Stimulated activated CD8-positive, alpha-beta memory T cell treated with anti-CD3 and anti-CD28 coated beads, Interleukin-7, amount 100 ng/mL, for 4 hours (primary cell): ENCODE measurements around the gene RAP1GAP2.

ENCODE experiments used
- DNase-seq, 2 donors: peaks; one replicate each; pipeline ENCODE4 v3.0.0-alpha.2; 2020; ENCODE audit warnings: low read depth in 2 of 2

RAP1GAP2 gene

DNA sequence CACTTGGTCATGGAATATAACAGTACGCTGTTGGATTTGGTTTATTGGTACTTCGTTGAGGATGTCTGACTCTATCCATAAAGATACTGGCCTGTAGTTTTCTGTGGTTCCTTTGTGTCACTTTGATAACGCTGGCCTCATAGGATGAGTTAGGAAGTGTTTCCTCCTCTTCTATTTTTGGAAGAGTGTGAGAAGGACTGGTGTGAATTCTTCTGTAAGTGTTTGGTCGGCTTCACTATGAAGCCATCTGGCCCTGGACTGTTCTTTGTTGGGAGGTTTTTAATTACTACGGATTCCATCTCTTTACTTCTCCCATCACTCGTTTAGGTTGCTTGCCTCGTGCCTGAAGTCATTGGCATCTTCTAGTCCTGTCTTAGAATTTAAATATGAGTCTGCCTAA, 149.9 kb downstream of the RAP1GAP2 start:
- DNase-seq: no peak

DNA sequence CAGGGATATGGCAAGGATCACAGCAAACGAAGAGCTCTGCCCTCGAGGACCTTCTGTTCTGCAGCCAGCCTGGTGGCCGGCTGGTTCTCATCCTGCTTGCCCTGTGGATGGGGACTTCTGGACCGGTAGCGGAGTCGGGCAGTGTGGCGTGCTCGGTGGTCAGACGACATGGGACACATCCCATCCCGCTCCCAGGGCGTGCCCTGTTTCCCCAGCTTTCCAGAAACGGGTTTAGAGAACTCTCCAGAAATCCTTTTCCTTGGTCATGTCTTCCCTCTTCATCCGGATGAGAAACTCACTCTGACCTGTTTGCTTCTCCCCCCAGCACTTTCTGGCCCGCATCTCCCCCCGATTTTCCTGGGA, 151.3 kb downstream of the RAP1GAP2 start:
- DNase-seq: no peak

DNA sequence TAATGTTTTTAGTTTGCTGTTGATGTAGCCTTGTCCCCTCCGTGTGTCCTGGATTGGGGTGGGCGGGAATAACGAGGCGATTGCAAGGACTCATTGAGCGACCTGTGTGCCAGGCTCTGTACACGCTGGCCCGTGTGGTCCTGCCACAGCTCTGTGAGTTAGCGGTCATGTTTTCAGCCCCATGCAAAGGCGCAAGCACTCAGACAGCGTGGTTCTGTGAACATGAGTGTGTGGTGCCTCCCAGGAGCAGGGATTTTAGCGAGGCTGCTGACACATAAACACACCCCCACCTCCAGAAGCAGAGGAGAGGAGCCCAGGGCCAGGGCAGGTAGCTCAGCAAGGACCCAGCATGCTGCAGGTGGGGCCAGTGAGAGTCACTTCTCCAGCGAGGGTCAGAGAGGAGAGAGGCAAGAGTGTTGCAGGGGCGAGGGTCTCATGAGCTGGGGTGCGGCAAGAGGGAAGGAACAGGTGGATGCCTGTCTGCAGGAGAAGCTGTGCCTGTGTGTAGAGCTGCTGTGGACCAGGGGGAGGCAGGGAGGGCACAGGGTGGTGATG, 151.8 kb downstream of the RAP1GAP2 start:
- DNase-seq: no peak

DNA sequence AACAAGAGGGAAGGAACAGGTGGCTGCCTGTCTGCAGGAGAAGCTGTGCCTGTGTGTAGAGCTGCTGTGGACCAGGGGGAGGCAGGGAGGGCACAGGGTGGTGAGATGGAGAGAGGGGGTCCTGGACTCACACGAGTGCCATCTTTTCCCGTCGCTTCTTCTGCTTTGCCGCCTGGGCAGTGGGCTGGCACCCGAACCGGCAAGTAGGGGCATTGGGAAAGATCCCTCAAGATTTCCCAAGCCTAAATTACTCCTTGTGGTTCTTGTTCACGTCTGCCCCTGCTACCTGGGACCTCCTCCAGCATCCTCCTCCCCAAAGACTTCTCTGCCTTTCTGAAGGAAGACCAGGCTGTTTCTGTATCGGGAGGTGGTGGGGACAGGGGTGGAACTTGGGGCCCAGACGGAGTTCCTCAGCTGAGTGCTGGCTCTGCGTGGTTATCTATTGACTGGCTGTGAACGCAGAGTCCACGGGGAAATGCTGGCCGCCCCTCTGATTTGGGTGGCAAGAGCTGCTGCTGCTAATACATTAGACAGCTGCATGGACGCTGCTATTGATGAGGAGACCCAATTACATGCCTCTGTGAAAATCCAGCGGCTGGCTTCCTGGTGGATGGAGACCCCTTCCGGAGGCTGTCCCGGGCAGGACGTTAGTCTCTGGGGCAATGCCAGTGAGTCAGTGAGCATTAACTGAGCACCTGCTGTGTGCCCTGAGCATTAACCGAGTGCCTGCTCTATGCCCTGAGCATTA, 152.7 kb downstream of the RAP1GAP2 start:
- DNase-seq: no peak

DNA sequence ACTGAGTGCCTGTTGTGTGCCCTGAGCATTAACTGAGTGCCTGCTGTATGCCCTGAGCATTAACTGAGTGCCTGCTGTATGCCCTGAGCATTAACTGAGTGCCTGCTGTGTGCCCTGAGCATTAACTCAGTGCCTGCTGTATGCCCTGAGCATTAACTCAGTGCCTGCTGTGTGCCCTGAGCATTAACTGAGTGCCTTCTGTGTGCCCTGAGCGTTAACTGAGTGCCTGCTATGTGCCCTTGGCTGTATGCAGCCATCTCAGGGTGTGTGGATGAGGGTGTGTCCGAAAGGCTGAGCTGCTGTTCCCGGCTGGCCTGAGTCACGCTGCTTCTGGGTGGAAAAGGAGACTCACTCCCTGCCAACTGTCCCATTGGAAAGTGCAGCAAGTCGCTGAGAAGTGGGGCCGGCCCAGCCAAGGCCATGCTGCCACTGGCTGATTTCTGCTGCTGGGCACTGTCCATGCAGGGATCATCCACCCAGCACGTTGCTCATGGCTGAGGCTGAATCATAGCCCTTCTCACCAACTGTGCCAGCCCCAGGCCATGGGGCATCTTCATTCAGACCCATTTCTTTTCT, 153.3 kb downstream of the RAP1GAP2 start:
- DNase-seq: no peak

DNA sequence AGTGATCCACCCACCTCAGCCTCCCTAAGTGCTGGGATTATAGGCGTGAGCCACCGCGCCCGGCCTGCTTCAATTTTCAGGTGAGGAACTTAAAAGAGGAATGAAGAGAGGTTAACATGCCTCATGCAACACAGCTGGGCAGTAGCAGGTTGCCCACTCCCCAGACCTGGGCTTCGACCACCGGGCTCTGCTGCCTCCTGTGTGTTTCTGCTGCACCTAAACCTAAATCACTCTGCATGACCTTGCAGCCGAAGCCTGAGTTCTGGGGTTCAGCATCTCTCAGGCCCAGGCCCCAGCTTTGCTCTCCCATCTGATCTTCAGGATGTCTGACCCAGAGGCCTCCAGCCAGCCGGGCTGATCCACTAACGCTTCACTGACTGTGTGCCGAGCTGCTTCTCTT, 154.6 kb downstream of the RAP1GAP2 start:
- no peak for DNase-seq

DNA sequence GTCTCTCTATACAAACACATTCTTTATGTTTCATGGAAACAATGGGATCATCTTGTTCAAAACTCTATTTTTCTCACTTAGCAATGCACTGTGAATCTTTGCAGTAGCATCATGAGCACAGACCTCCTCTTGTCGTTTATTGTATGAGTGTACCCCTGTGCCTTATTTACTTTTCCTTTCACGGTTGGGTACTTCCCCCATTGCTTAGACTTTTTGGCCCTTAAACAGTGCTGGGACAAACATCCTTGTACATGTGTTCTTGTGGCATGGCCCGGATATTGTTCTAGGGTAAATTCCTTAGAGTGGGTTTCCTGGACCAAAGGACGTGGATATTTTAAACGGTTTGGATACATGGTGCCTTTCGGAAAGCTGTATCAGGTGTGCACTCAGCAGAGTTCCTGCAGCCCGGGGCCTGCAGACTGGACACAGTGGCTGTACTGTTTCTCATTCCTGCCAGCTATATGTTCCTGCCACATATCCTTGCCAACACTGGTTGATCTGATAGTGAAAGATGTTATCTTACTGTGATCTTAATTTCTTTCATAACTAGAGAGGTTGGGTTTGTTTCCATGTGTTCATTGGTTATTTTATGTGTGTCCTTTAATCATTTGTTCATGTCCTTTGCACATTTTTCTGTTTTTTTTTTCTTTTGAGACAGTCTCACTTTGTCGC, 156.1 kb downstream of the RAP1GAP2 start:
- no peak for DNase-seq

DNA sequence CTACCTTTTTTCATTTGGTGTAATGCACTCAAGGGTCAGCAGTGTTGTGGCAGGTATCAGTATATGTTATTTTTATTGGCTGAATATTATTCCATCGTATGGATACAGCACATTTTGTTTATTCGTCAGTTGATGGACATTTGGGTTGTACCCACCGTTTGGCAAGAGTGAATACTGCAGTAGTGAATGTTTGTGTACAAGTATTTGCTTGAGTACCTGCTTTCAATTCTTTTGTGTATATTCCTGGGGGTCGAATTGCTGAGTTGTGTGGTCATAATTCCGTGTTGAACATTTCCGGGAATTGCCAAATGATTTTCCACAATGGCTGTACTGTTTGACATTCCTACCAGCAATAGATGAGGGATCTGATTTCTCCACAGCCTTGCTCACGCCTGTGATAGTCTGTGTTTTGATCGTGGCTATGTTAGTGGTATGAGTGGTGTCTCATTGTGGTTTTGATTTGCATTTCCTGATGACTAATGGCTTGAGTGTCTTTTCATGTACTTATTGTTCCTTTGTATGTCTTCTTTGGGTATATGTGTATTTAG, 158.7 kb downstream of the RAP1GAP2 start:
- DNase-seq: no peak

DNA sequence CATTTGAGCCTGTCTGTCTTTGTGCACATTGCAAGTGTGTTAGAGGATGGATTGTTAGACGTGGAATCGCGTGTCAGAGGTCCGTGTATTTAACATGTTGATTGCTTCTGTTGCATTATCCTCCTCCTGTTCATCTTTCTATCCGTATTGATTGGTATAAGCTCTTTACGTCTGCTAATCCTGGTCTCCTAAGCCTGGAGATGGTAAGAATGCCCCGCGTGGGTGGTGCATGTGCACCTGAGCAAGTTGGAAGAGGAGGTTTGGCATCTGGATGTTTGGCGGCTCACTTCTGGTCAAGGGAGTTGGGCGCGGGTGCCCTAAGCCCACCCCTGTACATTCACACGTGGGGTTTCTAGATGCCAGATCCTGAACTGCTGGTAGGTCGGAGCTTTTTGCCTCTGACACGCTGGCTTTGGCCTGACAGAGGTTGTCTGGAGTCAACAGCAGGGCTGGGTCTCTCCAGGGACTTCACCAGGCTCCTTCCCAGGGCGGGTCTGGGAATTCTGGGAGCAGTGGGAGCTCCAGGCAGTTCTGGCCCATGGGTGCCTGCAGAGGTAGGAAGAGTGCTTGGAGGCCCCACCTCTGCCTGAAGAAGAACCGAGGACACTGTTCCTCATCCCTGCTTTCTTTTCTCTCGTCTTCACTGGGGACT, 159.8 kb downstream of the RAP1GAP2 start:
- DNase-seq: no peak

DNA sequence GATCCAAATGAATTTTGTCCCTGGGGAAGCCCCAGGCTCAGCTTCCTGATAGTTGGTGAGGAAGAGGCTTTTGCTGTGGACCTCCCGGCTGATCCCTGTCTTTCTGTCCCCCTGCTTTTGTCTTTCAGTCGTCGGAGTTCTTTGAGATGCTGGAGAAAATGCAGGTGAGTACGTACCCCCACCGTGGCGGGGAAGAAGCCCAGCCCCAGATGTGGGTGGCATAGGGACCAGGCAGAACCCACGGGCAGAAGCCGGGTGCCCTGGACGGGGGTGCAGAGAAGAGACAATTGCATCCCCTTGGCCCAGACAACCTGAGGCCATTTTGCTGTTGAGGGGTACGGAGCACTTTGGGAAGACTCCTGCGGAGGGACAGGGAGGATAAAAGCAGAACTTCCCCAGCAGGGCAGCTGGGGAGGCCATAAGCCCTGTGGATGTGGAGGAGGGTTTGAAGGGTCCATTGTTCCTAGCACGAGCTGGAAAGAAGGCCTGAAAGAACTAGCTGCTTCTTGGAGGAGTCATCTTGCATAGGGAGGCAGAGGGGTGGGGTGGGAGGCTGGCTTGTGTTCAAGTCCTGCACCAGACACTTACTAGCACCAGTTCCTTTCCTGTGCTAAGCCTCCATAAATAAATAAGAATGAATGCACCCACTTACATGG, 161.5 kb downstream of the RAP1GAP2 start:
- no peak for DNase-seq

DNA sequence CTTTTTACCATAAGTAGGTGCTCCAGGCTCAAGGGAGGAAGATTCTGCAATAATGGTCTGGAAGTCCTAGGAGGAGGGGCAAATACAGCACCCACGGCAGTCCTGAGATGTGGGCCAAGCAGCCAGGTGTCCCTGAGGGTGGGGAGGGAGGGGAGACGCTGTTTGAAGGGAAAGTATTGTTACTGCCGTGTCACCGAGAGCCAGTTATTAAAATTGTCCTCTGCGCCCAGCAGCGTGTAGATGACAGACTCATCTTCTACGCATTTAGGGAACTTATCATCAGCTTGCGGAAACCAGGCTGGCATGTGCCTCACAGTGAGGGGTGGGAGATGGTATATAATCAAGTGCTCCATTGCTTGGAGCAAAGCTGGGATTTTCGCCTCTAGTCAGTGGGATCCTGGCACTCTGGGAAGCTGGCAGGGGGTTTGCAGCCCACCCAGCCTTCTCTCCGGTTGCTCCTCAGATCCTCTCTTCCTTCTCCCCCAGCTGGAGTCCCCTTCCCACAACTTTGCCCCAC, 162.5 kb downstream of the RAP1GAP2 start:
- no peak for DNase-seq

DNA sequence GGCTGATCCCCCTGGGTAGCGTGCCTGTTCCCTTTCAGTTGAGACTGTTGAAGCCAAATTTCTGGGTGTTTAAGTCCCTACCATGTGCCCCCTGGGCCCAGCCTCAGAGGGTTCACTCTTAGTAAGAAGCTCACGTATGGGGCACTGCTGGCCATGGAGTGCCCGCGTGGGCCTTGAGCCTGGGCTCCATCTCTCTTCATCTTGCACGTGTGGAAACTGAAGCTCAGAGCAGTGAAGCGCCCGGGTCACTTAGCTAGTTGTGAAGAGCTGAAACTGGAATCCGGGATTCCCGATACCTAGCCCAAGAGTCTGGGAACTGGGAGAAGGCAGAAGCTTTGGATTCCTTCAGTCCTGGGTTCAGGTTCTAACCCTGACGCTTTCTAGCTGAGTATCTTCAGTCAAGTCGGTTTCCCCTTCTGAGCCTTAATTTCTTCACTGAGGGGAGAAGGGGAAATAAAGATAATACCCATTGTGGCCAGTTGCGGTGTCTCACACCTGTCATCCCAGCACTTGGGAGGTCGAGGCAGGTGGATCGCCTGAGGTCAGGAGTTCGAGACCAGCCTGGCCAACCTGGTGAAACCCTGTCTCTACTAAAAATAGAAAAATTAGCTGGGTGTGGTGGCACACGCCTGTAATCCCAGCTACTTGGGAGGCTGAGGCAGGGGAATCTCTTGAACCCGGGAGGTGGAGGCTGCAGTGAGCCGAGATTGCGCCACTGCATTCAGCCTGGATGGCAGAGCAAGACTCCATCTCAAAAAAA, 163.3 kb downstream of the RAP1GAP2 start:
- no peak for DNase-seq

DNA sequence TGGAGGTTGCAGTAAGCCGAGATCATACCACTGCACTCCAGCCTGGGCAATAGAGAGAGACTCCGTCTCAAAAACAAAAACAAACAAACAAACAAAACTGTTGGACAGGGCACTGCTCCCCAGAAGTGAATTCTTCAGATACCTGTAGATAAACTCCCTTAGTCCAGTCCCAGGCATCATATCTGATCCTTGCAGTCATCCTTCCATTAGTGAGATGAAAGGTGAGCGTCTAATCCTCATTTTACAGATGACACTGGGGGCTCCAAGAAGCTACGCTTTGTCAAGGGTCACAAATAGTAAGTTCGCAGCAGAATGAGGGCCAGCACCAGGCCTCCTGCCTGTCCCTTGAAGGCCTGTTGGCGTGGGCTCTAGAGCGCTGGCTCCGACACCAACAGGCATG, 165.2 kb downstream of the RAP1GAP2 start:
- DNase-seq: no peak

DNA sequence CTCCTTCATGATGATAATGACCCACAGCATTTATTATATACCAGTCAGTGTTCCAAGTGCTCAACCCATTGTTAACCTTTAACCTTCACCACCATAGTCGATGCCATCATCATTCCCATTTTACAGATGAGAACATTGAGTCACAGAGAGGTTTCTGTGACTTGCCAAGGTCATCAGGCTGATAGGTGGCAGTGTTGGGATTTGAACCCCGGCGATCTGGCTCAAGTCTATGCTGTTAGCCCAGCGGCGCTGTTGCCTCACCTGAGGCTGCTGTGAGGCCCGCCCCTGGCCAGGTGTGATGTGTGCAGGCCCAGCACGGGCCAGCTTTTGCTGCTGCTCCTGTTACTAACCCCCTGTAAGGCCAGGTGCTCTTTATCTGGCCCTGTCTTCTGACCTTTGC, 166.0 kb downstream of the RAP1GAP2 start:
- DNase-seq: no peak

DNA sequence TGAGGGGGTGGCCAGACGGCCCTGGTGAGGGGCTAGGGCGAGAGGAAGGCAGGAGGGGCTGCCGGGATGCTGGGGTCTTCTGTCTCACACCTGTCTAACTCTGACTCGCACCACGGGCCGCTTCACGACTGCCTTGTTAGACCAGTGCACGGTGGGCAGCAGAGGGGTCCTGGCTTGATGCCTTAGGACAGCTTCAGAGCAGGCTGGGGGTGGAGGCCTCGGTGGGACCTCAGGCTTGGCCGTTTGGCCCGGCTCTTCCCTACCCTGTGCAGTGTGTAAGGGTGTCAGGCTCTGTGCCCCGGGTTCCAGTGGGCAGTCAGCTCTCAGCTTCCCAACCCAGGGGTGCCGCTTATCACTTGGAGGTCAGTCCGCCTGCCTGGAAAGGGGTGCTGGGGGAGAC, 166.5 kb downstream of the RAP1GAP2 start:
- no peak for DNase-seq

DNA sequence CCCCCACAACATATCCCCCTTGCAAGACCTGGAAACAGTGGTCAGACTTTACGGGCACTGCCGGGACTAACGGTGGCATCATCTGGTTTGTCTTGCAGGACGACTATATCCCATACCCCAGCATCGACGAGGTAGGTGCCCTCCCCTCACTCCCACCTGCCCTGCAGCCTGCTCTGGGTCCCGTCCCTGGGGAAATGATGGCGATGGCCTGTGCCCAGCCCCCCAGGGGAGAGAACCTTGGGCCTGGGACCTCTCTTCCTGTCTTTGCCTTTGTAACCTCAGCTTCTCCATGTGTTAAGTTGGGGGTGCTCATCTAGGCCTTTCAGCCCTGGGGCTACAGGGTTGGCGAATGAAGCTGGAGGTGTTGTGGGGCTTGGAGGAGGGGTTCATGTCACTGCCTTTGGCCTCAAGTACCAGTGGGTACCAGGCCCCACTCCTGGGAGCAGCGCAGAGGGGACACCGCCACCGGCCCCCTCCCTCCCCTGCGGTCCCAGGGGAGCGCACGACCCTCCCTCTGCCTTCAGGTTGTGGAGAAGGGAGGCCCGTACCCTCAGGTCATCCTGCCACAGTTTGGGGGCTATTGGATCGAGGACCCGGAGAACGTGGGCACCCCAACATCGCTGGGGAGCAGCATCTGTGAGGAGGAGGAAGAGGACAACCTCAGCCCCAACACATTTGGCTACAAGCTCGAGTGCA, 167.2 kb downstream of the RAP1GAP2 start:
- DNase-seq: no peak

DNA sequence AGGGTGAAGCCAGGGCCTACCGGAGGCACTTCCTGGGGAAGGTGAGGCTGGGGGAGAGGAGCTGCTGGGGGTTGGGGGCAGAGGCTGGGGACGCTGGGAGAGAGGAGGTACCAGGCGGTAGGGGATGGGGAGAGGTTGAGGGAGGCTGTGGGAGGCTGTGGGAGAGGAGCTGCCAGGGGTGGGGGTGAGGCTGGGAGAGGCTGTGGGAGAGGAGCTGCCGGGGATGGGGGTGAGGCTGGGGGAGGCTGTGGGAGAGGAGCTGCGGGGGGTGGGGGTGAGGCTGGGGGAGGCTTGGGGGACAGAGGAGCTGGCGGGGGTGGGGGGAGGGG, 167.8 kb downstream of the RAP1GAP2 start:
- DNase-seq: no peak

DNA sequence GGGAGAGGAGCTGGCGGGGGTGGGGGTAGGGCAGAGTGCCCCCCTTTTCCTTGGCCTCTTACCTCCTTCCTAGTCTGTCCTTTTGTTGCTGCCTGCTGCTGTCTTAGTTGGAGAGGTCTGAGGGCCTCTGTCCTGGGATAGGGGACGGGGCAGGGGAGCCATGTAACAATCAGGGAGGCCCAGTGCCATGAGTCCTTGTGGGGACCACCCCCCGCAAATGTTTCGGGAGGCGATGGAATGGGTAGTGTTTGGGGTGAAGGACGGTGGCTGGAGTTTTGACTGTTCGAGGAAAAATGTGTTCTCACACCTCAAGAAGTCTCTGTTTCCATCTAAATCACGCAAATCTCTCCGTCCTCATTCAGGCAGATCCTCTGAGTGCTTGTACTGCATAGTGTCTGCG, 168.1 kb downstream of the RAP1GAP2 start:
- no peak for DNase-seq

DNA sequence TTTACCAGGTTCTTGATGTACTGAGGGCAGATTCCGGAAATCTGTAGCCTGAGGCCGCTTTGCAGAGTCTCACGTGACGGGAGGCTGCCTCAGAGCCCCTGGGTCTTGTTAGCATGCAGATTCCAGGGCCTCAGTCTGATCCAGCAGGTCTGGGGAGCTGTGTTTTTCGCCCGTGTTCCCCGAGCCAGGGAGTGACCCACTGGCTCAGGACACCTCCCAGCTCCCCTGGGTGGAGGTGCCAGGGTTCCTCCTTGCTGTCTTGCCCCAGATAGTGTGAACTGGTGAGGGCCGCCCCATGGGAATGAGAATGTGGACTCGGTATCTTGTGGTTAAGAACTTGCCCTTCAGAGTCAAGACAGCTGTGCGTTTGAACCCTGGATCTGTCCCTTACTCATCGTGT, 168.6 kb downstream of the RAP1GAP2 start:
- no peak for DNase-seq
